H9 (cell line): Measurements from ENCODE around the gene C1orf105. TPM values are rescaled to one million over a fixed set of nuclear protein-coding genes. Genes with fewer than 3 reads are reported as not detected.

Experiments
- DNase-seq: peaks from one replicate; pipeline ENCODE4 v3.0.0-alpha.2; 2017
- H2AFZ ChIP-seq: one replicate; pipeline ENCODE4 v1.6.1; 2013; ENCODE audit warnings: mild to moderate bottlenecking, low read length, control low read depth, moderate library complexity
- H2AK5ac ChIP-seq: 2 replicates; pipeline ENCODE4 v1.6.1; 2013; ENCODE audit warnings: low read length, control low read depth, mixed read lengths; ENCODE audit not compliant: insufficient read length
- H2BK120ac ChIP-seq: one replicate; pipeline ENCODE4 v1.6.1; 2013; ENCODE audit warnings: low read depth, mild to moderate bottlenecking, low read length, control low read depth, inconsistent platforms; ENCODE audit not compliant: poor library complexity, severe bottlenecking
- H2BK12ac ChIP-seq: 2 replicates; pipeline ENCODE4 v1.6.1; 2013; ENCODE audit warnings: low read length, control low read depth, mixed read lengths, low read depth; ENCODE audit not compliant: insufficient read length
- H2BK15ac ChIP-seq: 2 replicates; pipeline ENCODE4 v1.6.1; 2013; ENCODE audit warnings: low read depth, low read length, control low read depth
- H2BK20ac ChIP-seq: one replicate; pipeline ENCODE4 v1.6.1; 2013; ENCODE audit warnings: low read depth, mild to moderate bottlenecking, low read length, control low read depth, inconsistent platforms; ENCODE audit not compliant: poor library complexity, severe bottlenecking
- H2BK5ac ChIP-seq: 2 replicates; pipeline ENCODE4 v1.6.1; 2013; ENCODE audit warnings: low read length, control low read depth, mixed read lengths; ENCODE audit not compliant: insufficient read length
- H3K14ac ChIP-seq: 2 replicates; pipeline ENCODE4 v1.6.1; 2013; ENCODE audit warnings: low read length, control low read depth; ENCODE audit not compliant: insufficient read depth
- H3K18ac ChIP-seq: 2 replicates; pipeline ENCODE4 v1.6.1; 2013; ENCODE audit warnings: low read depth, mild to moderate bottlenecking, mixed read lengths, low read length, control low read depth; ENCODE audit not compliant: insufficient read length
- H3K23ac ChIP-seq: 2 replicates; pipeline ENCODE4 v1.6.1; 2013; ENCODE audit warnings: low read length, control low read depth, mixed read lengths, low read depth; ENCODE audit not compliant: insufficient read length
- H3K23me2 ChIP-seq: 2 replicates; pipeline ENCODE4 v1.6.1; 2013; ENCODE audit warnings: low read depth, mild to moderate bottlenecking, mixed read lengths, low read length, control low read depth; ENCODE audit not compliant: insufficient read length, poor library complexity, severe bottlenecking
- H3K27ac ChIP-seq: 2 replicates; pipeline ENCODE4 v1.5.1; 2013; ENCODE audit warnings: low read length, control low read depth, mixed read lengths, low read depth; ENCODE audit not compliant: insufficient read length
- H3K27me3 ChIP-seq: 2 replicates; pipeline ENCODE4 v1.6.1; 2013; ENCODE audit warnings: low read length, control low read depth, inconsistent platforms; ENCODE audit not compliant: insufficient read depth
- H3K4ac ChIP-seq: 2 replicates; pipeline ENCODE4 v1.6.1; 2013; ENCODE audit warnings: low read depth, mild to moderate bottlenecking, control low read depth, inconsistent platforms, low read length, moderate library complexity
- H3K4me1 ChIP-seq: 2 replicates; pipeline ENCODE4 v1.6.1; 2013; ENCODE audit warnings: low read length, control low read depth, inconsistent platforms; ENCODE audit not compliant: insufficient read depth
- H3K4me2 ChIP-seq: 2 replicates; pipeline ENCODE4 v1.6.1; 2013; ENCODE audit warnings: low read length, control low read depth, mixed read lengths; ENCODE audit not compliant: insufficient read length, insufficient read depth
- H3K56ac ChIP-seq: 2 replicates; pipeline ENCODE4 v1.6.1; 2013; ENCODE audit warnings: low read depth, mild to moderate bottlenecking, mixed read lengths, low read length, control low read depth; ENCODE audit not compliant: insufficient read length
- H3K79me1 ChIP-seq: 2 replicates; pipeline ENCODE4 v1.6.1; 2013; ENCODE audit warnings: low read depth, mild to moderate bottlenecking, moderate library complexity, low read length, control low read depth, inconsistent platforms; ENCODE audit not compliant: insufficient read depth, poor library complexity, severe bottlenecking
- H3K79me2 ChIP-seq: 2 replicates; pipeline ENCODE4 v1.6.1; 2013; ENCODE audit warnings: low read length, control low read depth, inconsistent platforms; ENCODE audit not compliant: insufficient read depth
- H3K9ac ChIP-seq: 2 replicates; pipeline ENCODE4 v1.6.1; 2013; ENCODE audit warnings: low read length, control low read depth, mixed read lengths; ENCODE audit not compliant: insufficient read length; ENCODE audit errors: extremely low read depth
- H3K9me3 ChIP-seq: one replicate; pipeline ENCODE4 v1.6.1; 2013; ENCODE audit warnings: low read depth, low read length, inconsistent platforms; ENCODE audit not compliant: control insufficient read depth
- H3T11ph ChIP-seq: one replicate; pipeline ENCODE4 v1.6.1; 2013; ENCODE audit warnings: mild to moderate bottlenecking, low read length, control low read depth, inconsistent platforms
- H4K20me1 ChIP-seq: one replicate; pipeline ENCODE4 v1.6.1; 2013; ENCODE audit not compliant: control insufficient read depth, insufficient read length, insufficient read depth
- H4K5ac ChIP-seq: 2 replicates; pipeline ENCODE4 v1.6.1; 2013; ENCODE audit warnings: low read depth, mild to moderate bottlenecking, mixed read lengths, low read length, control low read depth; ENCODE audit not compliant: insufficient read length
- H4K8ac ChIP-seq: replicated peaks from 2 replicates; pipeline ENCODE4 v1.6.1; 2013; ENCODE audit warnings: low read length, control low read depth, mixed read lengths, low read depth; ENCODE audit not compliant: insufficient read length
- H4K91ac ChIP-seq: 2 replicates; pipeline ENCODE4 v1.6.1; 2013; ENCODE audit warnings: low read depth, mild to moderate bottlenecking, moderate library complexity, mixed read lengths, low read length, control low read depth; ENCODE audit not compliant: insufficient read length
- H3K27ac Mint-ChIP-seq, 3 experiments: 2 replicates in 2 of 3; 3 replicates in 1 of 3; pipeline ENCODE4 v1.8.0; 2020 to 2021; ENCODE audit warnings: mixed read lengths in 3 of 3, mild to moderate bottlenecking in 1 of 3, moderate library complexity in 1 of 3
- H3K27me3 Mint-ChIP-seq: 2 replicates; pipeline ENCODE4 v1.8.0; 2021; ENCODE audit warnings: low read depth, mild to moderate bottlenecking, moderate library complexity, mixed read lengths
- H3K36me3 Mint-ChIP-seq, 3 experiments: 2 replicates in 2 of 3; 3 replicates in 1 of 3; pipeline ENCODE4 v1.8.0; 2020 to 2021; ENCODE audit warnings: low read depth in 3 of 3, mixed read lengths in 3 of 3; ENCODE audit not compliant: insufficient read depth in 1 of 3
- H3K4me1 Mint-ChIP-seq, 2 experiments: 2 replicates each; pipeline ENCODE4 v1.8.0; 2020; ENCODE audit warnings: mixed read lengths in 2 of 2
- H3K4me3 Mint-ChIP-seq, 2 experiments: 2 replicates in 1 of 2; 3 replicates in 1 of 2; pipeline ENCODE4 v1.8.0; 2020 to 2021; ENCODE audit warnings: mild to moderate bottlenecking in 2 of 2, mixed read lengths in 2 of 2, moderate library complexity in 1 of 2
- H3K9me3 Mint-ChIP-seq, 2 experiments: 2 replicates in 1 of 2; 3 replicates in 1 of 2; pipeline ENCODE4 v1.8.0; 2020; ENCODE audit warnings: mild to moderate bottlenecking in 2 of 2, mixed read lengths in 2 of 2, moderate library complexity in 1 of 2
- CTCF ChIP-seq: fragments of 200-600 bp; sonication (generic); conservative IDR thresholded peaks from 3 replicates; pipeline ENCODE4 v1.8.0; 2021; ENCODE audit warnings: antibody characterized with exemption, mild to moderate bottlenecking
- WGBS: extraction: QIAGEN DNeasy Blood & Tissue Kit; methylation state at CpG from one replicate; pipeline ENCODE4 v1.1.7; 2013; ENCODE audit warnings: missing lambda C conversion rate, low lambda C conversion rate, mixed read lengths; ENCODE audit not compliant: insufficient read length; ENCODE audit errors: extremely low coverage; 5-methylcytosine and 5-hydroxymethylcytosine counted together
- total RNA-seq: library from RNA; stranded (reverse); gene quantifications from 2 replicates; pipeline ENCODE4 v1.2.1, GENCODE V29; 2021

Gene C1orf105
- total RNA-seq, 1 experiment from 2014 or later: not detected

GRCh38 chr1:172477216-172477615 lies 56.7 kb downstream of the C1orf105 start:
- H3K79me1 ChIP-seq: no peaks in the 10 kb centered on the region
- no peaks in the 10 kb centered on the region for H3K27me3 ChIP-seq
- no peak overlapping the region for H3K4me3 Mint-ChIP-seq
- no peaks in the 10 kb centered on the region for H3K23me2 ChIP-seq
- H2BK20ac ChIP-seq: no peak overlapping the region
- no peak overlapping the region for H2BK120ac ChIP-seq
- H3K56ac ChIP-seq: no peak overlapping the region
- H2AK5ac ChIP-seq: no peak overlapping the region
- no peak overlapping the region for H4K91ac ChIP-seq
- no peak overlapping the region for H3K4me2 ChIP-seq
- no peaks in the 10 kb centered on the region for H3K27me3 Mint-ChIP-seq
- no CpG with 5 or more reads among the region's 2 CpGs for WGBS
- H3K27ac Mint-ChIP-seq: no peak overlapping the region
- no peaks in the 10 kb centered on the region; the same call in 1 of the 2 replicates for H3K4me1 ChIP-seq
- peaks cover 6 to 7% of the 10 kb centered on the region in 2 experiments; a peak in 3 of 4 replicates for H3K4me1 Mint-ChIP-seq
- no peak overlapping the region for H3T11ph ChIP-seq
- no peaks in the 10 kb centered on the region for H3K9me3 Mint-ChIP-seq
- no peak overlapping the region for H3K14ac ChIP-seq
- DNase-seq: no peak
- no peak overlapping the region for H4K8ac ChIP-seq
- H2BK15ac ChIP-seq: no peak overlapping the region
- H2BK12ac ChIP-seq: no peak overlapping the region
- no peaks in the 10 kb centered on the region for H3K9me3 ChIP-seq
- H3K79me2 ChIP-seq: no peaks in the 10 kb centered on the region
- no peak overlapping the region for H3K27ac ChIP-seq
- H4K5ac ChIP-seq: no peak overlapping the region
- no peak overlapping the region for H3K4ac ChIP-seq
- no peak overlapping the region for H2AFZ ChIP-seq
- no peak overlapping the region for H3K9ac ChIP-seq
- TF ChIP-seq CTCF: no peak
- no peak overlapping the region for H3K23ac ChIP-seq
- H4K20me1 ChIP-seq: no peaks in the 10 kb centered on the region
- H3K18ac ChIP-seq: no peak overlapping the region
- no peaks in the 10 kb centered on the region for H3K36me3 Mint-ChIP-seq
- H2BK5ac ChIP-seq: no peak overlapping the region
